Caki2 (cell line): ENCODE measurements around the gene SKI. TPM values are rescaled to one million over a fixed set of nuclear protein-coding genes. Genes with fewer than 3 reads are reported as not detected.
A peak's percentile ranks its signal among the peaks of the same experiment; 100 is the strongest.

ENCODE experiments used
- DNase-seq: peaks from one replicate; pipeline ENCODE4 v3.0.0-alpha.2; 2015; ENCODE audit warnings: low read depth
- in situ Hi-C: cut with HindIII; loops from 2 replicates; pipeline ENCODE4 v1.10.0; 2016; ENCODE audit warnings: low sequenced_read_pairs, low pct_unique_long_range_greater_than_20kb, mixed read lengths
- total RNA-seq: library from RNA; depleted of rRNA; stranded (reverse); fragments of >200 nt; shearing (Covaris generic); gene quantifications from 2 replicates; pipeline ENCODE4 v1.2.3, GENCODE V29; 2014; ENCODE audit warnings: low replicate concordance; rRNA removed

SKI gene
- 4.8 and 5.6 TPM in 2 replicates for total RNA-seq

- no peak for DNase-seq
- in situ Hi-C loops: no loop called here
These were observed at the start of gene SKI for GRCh38 chr1:2228157-2228594. TSS of gene SKI (plus strand) at chr1:2228319. CDS start at chr1:2228767, 448 bp downstream.

GRCh38 chr1:2178875-2179274 is 49.2 kb upstream of the SKI start:
- no peak for DNase-seq
- in situ Hi-C loops: no loop called here

GRCh38 chr1:2179283-2180013 is 48.7 kb upstream of the SKI start:
- in situ Hi-C loops: no loop called here
- no peak for DNase-seq

- no peak for DNase-seq
These were observed 47.5 kb upstream of the SKI start for GRCh38 chr1:2180297-2181245.

GRCh38 chr1:2181271-2181670 is 46.8 kb upstream of the SKI start:
- DNase-seq: no peak
- in situ Hi-C loops: no loop called here

More at GRCh38 chr1:2180297-2181245, 47.5 kb upstream of the SKI start:
- in situ Hi-C loops: no loop called here

- no peak for DNase-seq
- in situ Hi-C loops: no loop called here
These were observed 46.4 kb upstream of the SKI start for GRCh38 chr1:2181752-2182151.

GRCh38 chr1:2182376-2182775 is 45.7 kb upstream of the SKI start:
- DNase-seq: no peak
- in situ Hi-C loops: no loop called here

GRCh38 chr1:2183937-2184334 is 44.2 kb upstream of the SKI start:
- in situ Hi-C loops: no loop called here
- DNase-seq: no peak

- in situ Hi-C loops: no loop called here
- DNase-seq: no peak
These were observed 43.6 kb upstream of the SKI start for GRCh38 chr1:2184531-2184930.

- DNase-seq: no peak
- in situ Hi-C loops: no loop called here
These were observed 43.2 kb upstream of the SKI start for GRCh38 chr1:2184934-2185333.

- no peak for DNase-seq
- in situ Hi-C loops: no loop called here
These were observed 42.0 kb upstream of the SKI start for GRCh38 chr1:2185880-2186855.

GRCh38 chr1:2186901-2187300 is 41.2 kb upstream of the SKI start:
- in situ Hi-C loops: no loop called here
- DNase-seq: no peak

GRCh38 chr1:2187619-2188018 is 40.5 kb upstream of the SKI start:
- no peak for DNase-seq
- in situ Hi-C loops: no loop called here

GRCh38 chr1:2188336-2188735 is 39.8 kb upstream of the SKI start:
- in situ Hi-C loops: no loop called here
- no peak for DNase-seq

GRCh38 chr1:2189459-2190425 is 38.4 kb upstream of the SKI start:
- peak; percentile 84 for DNase-seq
- in situ Hi-C loops: loop anchor here (10.0 kb wide), 1 partner anchor 205 kb away; the partner anchor contains the start of genes MORN1 and RER1

GRCh38 chr1:2190491-2190976 is 37.6 kb upstream of the SKI start:
- in situ Hi-C loops: loop anchor here (10.0 kb wide), 1 partner anchor 204 kb away; the partner anchor contains the start of genes MORN1 and RER1
- no peak for DNase-seq
